Osteocyte (in vitro differentiated cells): ENCODE measurements around the gene LRPPRC. TPM values are rescaled to one million over a fixed set of nuclear protein-coding genes. Genes with fewer than 3 reads are reported as not detected.

ENCODE experiments used
- DNase-seq: peaks from one replicate; pipeline ENCODE4 v3.0.0; 2021; ENCODE audit warnings: mixed read lengths; ENCODE audit not compliant: unreplicated experiment; ENCODE audit errors: extremely low spot score
- H3K27ac Mint-ChIP-seq: one replicate; pipeline ENCODE4 v1.8.0; 2021; ENCODE audit warnings: mild to moderate bottlenecking, mixed read lengths; ENCODE audit not compliant: unreplicated experiment
- H3K27me3 Mint-ChIP-seq: one replicate; pipeline ENCODE4 v1.8.0; 2021; ENCODE audit warnings: mixed read lengths; ENCODE audit not compliant: unreplicated experiment
- H3K36me3 Mint-ChIP-seq: one replicate; pipeline ENCODE4 v1.8.0; 2021; ENCODE audit warnings: mixed read lengths; ENCODE audit not compliant: unreplicated experiment
- H3K4me1 Mint-ChIP-seq: one replicate; pipeline ENCODE4 v1.8.0; 2021; ENCODE audit warnings: mixed read lengths; ENCODE audit not compliant: unreplicated experiment
- H3K4me3 Mint-ChIP-seq: one replicate; pipeline ENCODE4 v1.8.0; 2021; ENCODE audit warnings: mild to moderate bottlenecking, moderate library complexity, mixed read lengths; ENCODE audit not compliant: unreplicated experiment
- H3K9me3 Mint-ChIP-seq: one replicate; pipeline ENCODE4 v1.8.0; 2021; ENCODE audit warnings: mixed read lengths; ENCODE audit not compliant: unreplicated experiment
- CTCF ChIP-seq: fragments of 200-600 bp; sonication (generic); IDR thresholded peaks from 2 replicates; pipeline ENCODE4 v1.5.0; 2021; ENCODE audit warnings: antibody characterized with exemption, mild to moderate bottlenecking, moderate library complexity
- total RNA-seq: library from RNA; stranded (reverse); gene quantifications from 2 replicates; pipeline ENCODE4 v1.2.1, GENCODE V29; 2021

LRPPRC gene
- total RNA-seq, 1 donor from 2014 or later: 73.8 TPM

DNA sequence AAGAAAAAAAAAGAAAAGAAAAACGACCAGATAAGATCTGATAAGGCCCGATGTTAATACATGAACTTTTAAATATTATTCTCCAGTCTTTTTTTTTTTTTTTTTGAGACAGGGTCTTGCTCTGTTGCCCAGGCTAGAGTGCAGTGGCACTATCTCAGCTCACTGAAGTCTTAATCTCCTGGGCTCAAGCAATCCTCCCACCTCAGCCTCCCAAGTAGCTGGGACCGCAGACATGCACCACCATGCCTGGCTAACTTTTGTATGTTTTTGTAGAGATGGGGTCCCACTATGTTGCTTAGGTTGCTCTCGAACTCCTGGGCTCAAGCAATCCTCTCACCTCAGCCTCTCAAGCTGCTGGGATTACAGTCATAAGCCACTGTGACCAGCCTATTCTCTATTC lies 158.8 kb downstream of the LRPPRC start:
- no peak for TF ChIP-seq CTCF
- Mint-ChIP-seq H3K27ac (no peak overlapping the region), H3K4me1 (peaks cover 4% of the 10 kb centered on the region), H3K9me3 (no peaks in the 10 kb centered on the region), H3K36me3 (no peaks in the 10 kb centered on the region), H3K4me3 (no peak overlapping the region), H3K27me3 (peaks cover 2% of the 10 kb centered on the region)
- DNase-seq: no peak

Other genes with a start within 250 kb of the LRPPRC start
- gene DYNC2LI1, start 221.9 kb downstream of the LRPPRC start, total RNA-seq: 16.7 and 18.4 TPM in 2 replicates
- not detected in 2 replicates for gene ABCG5, start 157.2 kb downstream of the LRPPRC start, total RNA-seq
- not detected in 2 replicates for gene ABCG8, start 157.0 kb downstream of the LRPPRC start, total RNA-seq
- gene PPM1B, start 172.9 kb upstream of the LRPPRC start, total RNA-seq: 36.2 and 39.6 TPM in 2 replicates